SK-N-SH (cell line): ENCODE data around the gene KCNK15.

Source experiments
- CTCF ChIP-seq: fragments of 200-600 bp; sonication (generic); IDR thresholded peaks from 2 replicates; pipeline ENCODE4 v1.6.1; 2017; ENCODE audit warnings: antibody characterized with exemption, mild to moderate bottlenecking, moderate library complexity
- EP300 ChIP-seq, 2 experiments: IDR thresholded peaks; 2 replicates each; pipeline versions ENCODE4 v1.4.0 to v1.6.1; 2012; ENCODE audit warnings: borderline replicate concordance in 1 of 2, low read depth in 1 of 2, low read length in 1 of 2
- MAX ChIP-seq: IDR thresholded peaks from 2 replicates; pipeline ENCODE4 v1.4.0; 2012; ENCODE audit warnings: low read depth
- NFIC ChIP-seq: IDR thresholded peaks from 2 replicates; pipeline ENCODE4 v1.4.0; 2012; ENCODE audit warnings: borderline replicate concordance

GRCh38 chr20:44756011-44756688 is 10.5 kb downstream of the KCNK15 start:
- TF ChIP-seq CTCF (no peak), NFIC (no peak), EP300 (IDR thresholded peaks at IDR 0.05; ENCODE audit: borderline replicate concordance in 1 of 2, low read depth in 1 of 2, low read length in 1 of 2) (no peak), MAX (no peak)
